HepG2 (cell line): ENCODE results near the gene DRC7. TPM values are rescaled to one million over a fixed set of nuclear protein-coding genes. Genes with fewer than 3 reads are reported as not detected.
A peak's percentile ranks its signal among the peaks of the same experiment; 100 is the strongest.

Source experiments
- ATF7 ChIP-seq, 2 experiments: fragments of 450-650 bp in 1 of 2; sonication (generic) in 1 of 2; formaldehyde crosslinking in 1 of 2; IDR thresholded peaks; 2 replicates each; pipeline versions ENCODE4 v1.4.0 to v1.6.1; 2016 to 2020; ENCODE audit warnings: antibody characterized with exemption in 1 of 2, mild to moderate bottlenecking in 1 of 2, missing genetic modification reagents in 1 of 2
- CENPT ChIP-seq: sonication (generic); formaldehyde crosslinking; IDR thresholded peaks from 2 replicates; pipeline ENCODE4 v1.8.0; 2022; ENCODE audit warnings: low read depth, mild to moderate bottlenecking, moderate library complexity, missing genetic modification reagents
- FOXP4 ChIP-seq: sonication (generic); formaldehyde crosslinking; IDR thresholded peaks from 2 replicates; pipeline ENCODE4 v1.4.0; 2020; ENCODE audit warnings: missing genetic modification reagents
- HMGA1 ChIP-seq: sonication (generic); formaldehyde crosslinking; conservative IDR thresholded peaks from 2 replicates; pipeline ENCODE4 v1.4.0; 2020; ENCODE audit warnings: missing genetic modification reagents
- HNF4A ChIP-seq: sonication (generic); formaldehyde crosslinking; IDR thresholded peaks from 2 replicates; pipeline ENCODE4 v1.4.0; 2020; ENCODE audit warnings: missing genetic modification reagents
- RELA ChIP-seq: sonication (generic); formaldehyde crosslinking; IDR thresholded peaks from 2 replicates; pipeline ENCODE4 v1.4.0; 2020; ENCODE audit warnings: missing genetic modification reagents
- SALL1 ChIP-seq: sonication (generic); formaldehyde crosslinking; IDR thresholded peaks from 2 replicates; pipeline ENCODE4 v1.8.0; 2022; ENCODE audit warnings: mild to moderate bottlenecking, missing genetic modification reagents
- THAP11 ChIP-seq: IDR thresholded peaks from 2 replicates; pipeline ENCODE4 v1.6.1; 2016; ENCODE audit warnings: missing biosample characterization, missing genetic modification reagents
- ZC3H13 ChIP-seq: sonication (generic); formaldehyde crosslinking; IDR thresholded peaks from 2 replicates; pipeline ENCODE4 v1.8.1; 2023; ENCODE audit warnings: mild to moderate bottlenecking, missing genetic modification reagents, moderate library complexity
- ZFP90 ChIP-seq: sonication (generic); formaldehyde crosslinking; IDR thresholded peaks from 2 replicates; pipeline ENCODE4 v1.8.0; 2022; ENCODE audit warnings: missing genetic modification reagents, mild to moderate bottlenecking, inconsistent platforms, borderline replicate concordance
- ZNF30 ChIP-seq: sonication (generic); formaldehyde crosslinking; IDR thresholded peaks from 2 replicates; pipeline ENCODE4 v1.5.0; 2020; ENCODE audit warnings: mild to moderate bottlenecking, missing genetic modification reagents
- ZNF543 ChIP-seq: sonication (generic); formaldehyde crosslinking; IDR thresholded peaks from 2 replicates; pipeline ENCODE4 v1.4.0; 2020; ENCODE audit warnings: mild to moderate bottlenecking, missing genetic modification reagents
- ZNF614 ChIP-seq: IDR thresholded peaks from 2 replicates; pipeline ENCODE4 v1.6.1; 2018; ENCODE audit warnings: missing biosample characterization, missing genetic modification reagents, inconsistent platforms, borderline replicate concordance
- ZNF678 ChIP-seq: sonication (generic); formaldehyde crosslinking; IDR thresholded peaks from 2 replicates; pipeline ENCODE4 v1.4.0; 2020; ENCODE audit warnings: mild to moderate bottlenecking, missing genetic modification reagents
- ZNF839 ChIP-seq: sonication (generic); formaldehyde crosslinking; IDR thresholded peaks from 2 replicates; pipeline ENCODE4 v1.4.0; 2020; ENCODE audit warnings: missing genetic modification reagents, mild to moderate bottlenecking, borderline replicate concordance
- polyA plus RNA-seq, 8 experiments: library from polyadenylated mRNA; depleted of rRNA in 3 of 8; stranded (reverse) in 7 of 8; unstranded in 1 of 8; fragments of >200 nt; fragmentation: Illumina TruSeq in 4 of 8; extraction: Trizol in 4 of 8; gene quantifications; 2 replicates each; pipeline versions ENCODE4 v1.2.1 to v1.2.3, GENCODE V29; 2011 to 2016; ENCODE audit warnings: low read depth in 4 of 8, missing spikeins in 1 of 8, mixed read lengths in 1 of 8; ENCODE audit not compliant: insufficient read depth in 1 of 8
- total RNA-seq, 5 experiments: library from RNA; depleted of rRNA; stranded (reverse); fragments of >200 nt; fragmentation: Illumina TruSeq; extraction: Trizol; gene quantifications; 2 replicates each; pipeline ENCODE4 v1.2.3, GENCODE V29; 2016; ENCODE audit warnings: low read depth in 1 of 5
- TF ChIP-seq, protein P1 (sequence below): sonication (generic); formaldehyde crosslinking; IDR thresholded peaks from 2 replicates; pipeline ENCODE4 v1.4.0; 2020; ENCODE audit warnings: missing genetic modification reagents, borderline replicate concordance
- TF ChIP-seq, protein P2 (sequence below): sonication (generic); formaldehyde crosslinking; IDR thresholded peaks from 2 replicates; pipeline ENCODE4 v1.4.0; 2020; ENCODE audit warnings: missing genetic modification reagents, mild to moderate bottlenecking, borderline replicate concordance
- TF ChIP-seq, protein P3 (sequence below): conservative IDR thresholded peaks from 2 replicates; pipeline ENCODE4 v1.6.1; 2018; ENCODE audit warnings: missing genetic modification reagents

Gene DRC7
- total and polyA plus RNA-seq, 2 of the 13 experiments (the other 11 are each of a cell fraction or from before 2014, with no cell fraction given) = 2.7 to 3.4 TPM

DNA sequence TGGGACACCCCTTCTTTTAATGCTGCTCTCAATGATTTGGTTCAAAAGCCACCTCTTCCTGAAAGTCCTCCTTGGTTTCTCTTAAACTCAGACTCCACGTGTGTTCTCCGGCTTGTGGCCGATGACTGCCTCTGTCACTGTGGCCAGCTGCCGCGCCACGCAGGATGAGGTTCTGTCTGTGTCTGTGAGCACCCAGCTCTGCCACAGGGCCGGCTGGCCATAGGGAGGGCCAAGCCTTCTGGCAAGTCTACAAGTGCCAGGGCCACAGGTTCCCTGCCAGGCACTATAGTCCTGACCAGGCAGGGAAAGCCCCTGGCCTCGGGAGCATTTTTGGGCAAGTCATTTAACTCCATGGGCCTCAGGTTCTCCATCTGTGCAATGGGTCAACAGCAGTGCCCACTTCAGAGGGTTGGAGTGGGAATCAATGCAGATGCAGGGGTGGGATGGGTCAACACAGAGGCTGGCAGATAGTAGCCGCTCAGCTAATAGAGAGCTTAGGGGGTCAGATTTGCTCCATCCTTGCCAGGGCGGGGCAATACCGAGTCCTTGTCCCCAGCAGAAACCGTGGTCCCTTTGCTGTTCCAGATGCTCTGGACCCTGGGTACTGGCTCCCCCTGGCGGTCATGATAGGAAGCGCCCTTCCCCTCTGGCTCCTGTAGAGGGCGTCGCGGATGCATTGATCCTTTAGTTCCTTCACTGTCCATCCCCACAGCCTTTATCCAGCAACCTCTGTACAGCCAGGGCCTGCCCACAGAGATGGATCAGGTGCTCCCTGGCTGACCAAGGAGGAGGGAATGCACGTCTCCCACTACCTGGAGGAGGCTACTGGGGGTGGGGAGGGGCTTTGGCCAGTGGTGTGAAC lies 45.8 kb upstream of the DRC7 start (continued):
- TF ChIP-seq, protein P1, sequence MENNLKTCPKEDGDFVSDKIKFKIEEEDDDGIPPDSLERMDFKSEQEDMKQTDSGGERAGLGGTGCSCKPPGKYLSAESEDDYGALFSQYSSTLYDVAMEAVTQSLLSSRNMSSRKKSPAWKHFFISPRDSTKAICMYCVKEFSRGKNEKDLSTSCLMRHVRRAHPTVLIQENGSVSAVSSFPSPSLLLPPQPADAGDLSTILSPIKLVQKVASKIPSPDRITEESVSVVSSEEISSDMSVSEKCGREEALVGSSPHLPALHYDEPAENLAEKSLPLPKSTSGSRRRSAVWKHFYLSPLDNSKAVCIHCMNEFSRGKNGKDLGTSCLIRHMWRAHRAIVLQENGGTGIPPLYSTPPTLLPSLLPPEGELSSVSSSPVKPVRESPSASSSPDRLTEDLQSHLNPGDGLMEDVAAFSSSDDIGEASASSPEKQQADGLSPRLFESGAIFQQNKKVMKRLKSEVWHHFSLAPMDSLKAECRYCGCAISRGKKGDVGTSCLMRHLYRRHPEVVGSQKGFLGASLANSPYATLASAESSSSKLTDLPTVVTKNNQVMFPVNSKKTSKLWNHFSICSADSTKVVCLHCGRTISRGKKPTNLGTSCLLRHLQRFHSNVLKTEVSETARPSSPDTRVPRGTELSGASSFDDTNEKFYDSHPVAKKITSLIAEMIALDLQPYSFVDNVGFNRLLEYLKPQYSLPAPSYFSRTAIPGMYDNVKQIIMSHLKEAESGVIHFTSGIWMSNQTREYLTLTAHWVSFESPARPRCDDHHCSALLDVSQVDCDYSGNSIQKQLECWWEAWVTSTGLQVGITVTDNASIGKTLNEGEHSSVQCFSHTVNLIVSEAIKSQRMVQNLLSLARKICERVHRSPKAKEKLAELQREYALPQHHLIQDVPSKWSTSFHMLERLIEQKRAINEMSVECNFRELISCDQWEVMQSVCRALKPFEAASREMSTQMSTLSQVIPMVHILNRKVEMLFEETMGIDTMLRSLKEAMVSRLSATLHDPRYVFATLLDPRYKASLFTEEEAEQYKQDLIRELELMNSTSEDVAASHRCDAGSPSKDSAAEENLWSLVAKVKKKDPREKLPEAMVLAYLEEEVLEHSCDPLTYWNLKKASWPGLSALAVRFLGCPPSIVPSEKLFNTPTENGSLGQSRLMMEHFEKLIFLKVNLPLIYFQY = peak; percentile 66; the same call in 1 of the 2 replicates
- TF ChIP-seq RELA (CRISPR knock-in tag) (peak; percentile 84; the same call in 1 of the 2 replicates), ZC3H13 (CRISPR knock-in tag) (no peak), ZNF678 (CRISPR knock-in tag) (no peak), SALL1 (CRISPR knock-in tag) (peak; percentile 87), FOXP4 (peak; percentile 67; the same call in 1 of the 2 replicates), ZNF543 (CRISPR knock-in tag) (peak; percentile 32; the same call in 1 of the 2 replicates), ATF7 (IDR thresholded peaks at IDR 0.05) (no peak), ATF7 (CRISPR knock-in tag; IDR thresholded peaks at IDR 0.05) (no peak; the same call in 1 of the 2 replicates), ZNF839 (CRISPR knock-in tag) (peak; percentile 71; the same call in 1 of the 2 replicates), HMGA1 (no peak), HNF4A (CRISPR knock-in tag) (peak; percentile 49; the same call in 1 of the 2 replicates), CENPT (no peak), ZNF614 (CRISPR knock-in tag) (peak; percentile 93; the same call in 1 of the 2 replicates), THAP11 (CRISPR knock-in tag) (peak; percentile 78), ZFP90 (CRISPR knock-in tag) (peak; percentile 83; the same call in 1 of the 2 replicates), ZNF30 (CRISPR knock-in tag) (no peak)
- TF ChIP-seq, protein P2, sequence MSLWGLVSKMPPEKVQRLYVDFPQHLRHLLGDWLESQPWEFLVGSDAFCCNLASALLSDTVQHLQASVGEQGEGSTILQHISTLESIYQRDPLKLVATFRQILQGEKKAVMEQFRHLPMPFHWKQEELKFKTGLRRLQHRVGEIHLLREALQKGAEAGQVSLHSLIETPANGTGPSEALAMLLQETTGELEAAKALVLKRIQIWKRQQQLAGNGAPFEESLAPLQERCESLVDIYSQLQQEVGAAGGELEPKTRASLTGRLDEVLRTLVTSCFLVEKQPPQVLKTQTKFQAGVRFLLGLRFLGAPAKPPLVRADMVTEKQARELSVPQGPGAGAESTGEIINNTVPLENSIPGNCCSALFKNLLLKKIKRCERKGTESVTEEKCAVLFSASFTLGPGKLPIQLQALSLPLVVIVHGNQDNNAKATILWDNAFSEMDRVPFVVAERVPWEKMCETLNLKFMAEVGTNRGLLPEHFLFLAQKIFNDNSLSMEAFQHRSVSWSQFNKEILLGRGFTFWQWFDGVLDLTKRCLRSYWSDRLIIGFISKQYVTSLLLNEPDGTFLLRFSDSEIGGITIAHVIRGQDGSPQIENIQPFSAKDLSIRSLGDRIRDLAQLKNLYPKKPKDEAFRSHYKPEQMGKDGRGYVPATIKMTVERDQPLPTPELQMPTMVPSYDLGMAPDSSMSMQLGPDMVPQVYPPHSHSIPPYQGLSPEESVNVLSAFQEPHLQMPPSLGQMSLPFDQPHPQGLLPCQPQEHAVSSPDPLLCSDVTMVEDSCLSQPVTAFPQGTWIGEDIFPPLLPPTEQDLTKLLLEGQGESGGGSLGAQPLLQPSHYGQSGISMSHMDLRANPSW (CRISPR knock-in tag) = no peak
- TF ChIP-seq, protein P3, sequence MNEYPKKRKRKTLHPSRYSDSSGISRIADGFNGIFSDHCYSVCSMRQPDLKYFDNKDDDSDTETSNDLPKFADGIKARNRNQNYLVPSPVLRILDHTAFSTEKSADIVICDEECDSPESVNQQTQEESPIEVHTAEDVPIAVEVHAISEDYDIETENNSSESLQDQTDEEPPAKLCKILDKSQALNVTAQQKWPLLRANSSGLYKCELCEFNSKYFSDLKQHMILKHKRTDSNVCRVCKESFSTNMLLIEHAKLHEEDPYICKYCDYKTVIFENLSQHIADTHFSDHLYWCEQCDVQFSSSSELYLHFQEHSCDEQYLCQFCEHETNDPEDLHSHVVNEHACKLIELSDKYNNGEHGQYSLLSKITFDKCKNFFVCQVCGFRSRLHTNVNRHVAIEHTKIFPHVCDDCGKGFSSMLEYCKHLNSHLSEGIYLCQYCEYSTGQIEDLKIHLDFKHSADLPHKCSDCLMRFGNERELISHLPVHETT (CRISPR knock-in tag) = 0 out of 2 replicates have a peak, but pooled peaks have one; percentile 58
